HG03432 (cell line): Measurements from ENCODE around the gene ZC3H10.
"Not testable (repeated sequence)": the region's sequence is repeated elsewhere in the genome, so short reads cannot be mapped to it uniquely, and the experiment has no call there.

Source experiments
- ATAC-seq: cut with Tn5 transposase; IDR thresholded peaks from one replicate; pipeline ENCODE4 v1.9.1; 2021; ENCODE audit warnings: mild to moderate bottlenecking, moderate library complexity; ENCODE audit not compliant: unreplicated experiment

ZC3H10 gene

DNA sequence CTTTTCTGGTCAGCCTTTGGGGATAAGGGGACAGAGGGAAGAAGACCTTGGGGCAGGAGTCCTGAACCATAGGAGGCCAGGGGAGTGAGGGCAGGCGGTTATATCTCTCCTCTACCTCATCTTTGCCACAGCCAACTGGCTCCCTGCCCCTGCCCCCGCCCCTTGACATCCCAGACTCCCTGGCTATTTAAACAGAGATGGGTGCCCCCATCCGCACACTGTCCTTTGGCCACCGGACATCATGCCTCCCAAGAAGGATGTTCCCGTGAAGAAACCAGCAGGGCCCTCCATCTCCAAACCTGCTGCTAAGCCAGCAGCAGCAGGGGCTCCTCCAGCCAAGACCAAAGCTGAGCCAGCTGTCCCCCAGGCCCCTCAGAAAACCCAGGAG lies 35.6 kb downstream of the ZC3H10 start:
- no peak for ATAC-seq

DNA sequence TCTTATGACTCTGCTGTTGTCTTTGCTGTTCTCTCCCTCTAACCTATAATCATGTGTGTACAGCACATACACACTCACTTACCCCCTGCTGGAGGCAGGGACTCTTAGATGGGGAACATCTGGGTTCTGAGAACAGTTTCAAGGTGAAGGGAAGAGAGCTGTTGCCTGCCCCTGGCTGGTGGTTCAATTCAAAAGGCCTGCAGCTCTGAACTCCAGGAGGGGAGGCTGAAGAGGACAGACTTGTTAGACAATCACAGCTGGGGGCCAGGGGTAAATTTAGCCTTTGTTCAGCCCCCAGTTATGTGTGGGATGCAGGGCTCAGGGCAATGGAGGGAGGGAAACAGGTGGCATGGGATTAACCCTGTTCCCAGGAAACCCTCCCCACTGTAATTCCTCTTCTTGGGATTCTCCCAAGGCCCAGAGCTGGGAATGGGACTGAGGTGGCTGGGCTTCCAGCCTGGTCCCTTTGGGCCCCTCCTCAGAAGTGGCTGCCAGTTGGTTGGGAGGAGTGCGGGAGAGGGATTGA lies 36.2 kb downstream of the ZC3H10 start:
- ATAC-seq, result no peak

DNA sequence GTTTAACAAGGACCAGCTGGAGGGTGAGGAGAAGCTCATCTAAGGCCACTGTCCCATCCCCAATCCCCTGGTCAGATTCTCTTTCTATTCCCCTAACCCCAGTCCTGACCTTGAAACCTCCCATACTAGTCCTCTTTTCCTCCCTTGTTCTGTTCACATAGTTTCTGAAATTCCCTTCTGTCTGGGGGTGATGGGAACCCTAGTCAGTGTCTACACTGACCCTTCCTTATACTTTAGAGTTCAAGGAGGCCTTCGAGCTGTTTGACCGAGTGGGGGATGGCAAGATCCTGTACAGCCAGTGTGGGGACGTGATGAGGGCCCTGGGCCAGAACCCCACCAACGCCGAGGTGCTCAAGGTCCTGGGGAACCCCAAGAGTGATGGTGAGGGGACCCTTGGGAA lies 36.8 kb downstream of the ZC3H10 start:
- ATAC-seq, result no peak

DNA sequence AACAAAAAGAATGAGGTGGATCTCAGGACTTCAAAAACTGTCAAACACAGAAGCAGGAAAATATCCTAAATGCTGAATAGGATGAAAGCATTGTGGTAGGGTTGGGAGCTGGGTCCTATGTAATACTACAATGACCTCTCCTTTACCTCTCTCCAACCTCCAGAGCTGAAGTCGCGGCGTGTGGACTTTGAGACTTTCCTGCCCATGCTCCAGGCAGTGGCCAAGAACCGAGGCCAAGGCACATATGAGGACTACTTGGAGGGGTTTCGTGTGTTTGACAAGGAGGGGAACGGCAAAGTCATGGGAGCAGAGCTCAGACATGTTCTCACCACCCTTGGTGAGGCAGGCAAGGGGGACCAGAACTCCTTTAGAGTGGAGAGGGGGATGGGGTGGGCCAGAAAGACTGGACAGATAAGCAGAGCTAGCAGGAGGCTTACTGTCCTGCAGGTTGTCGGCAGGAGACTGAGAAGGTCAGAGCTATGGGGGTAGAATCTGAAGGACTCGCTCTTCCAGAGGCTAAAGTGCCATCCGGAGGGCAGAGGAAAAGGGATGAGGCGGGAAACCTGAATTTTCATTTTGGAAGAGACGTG lies 37.3 kb downstream of the ZC3H10 start:
- no peak for ATAC-seq

DNA sequence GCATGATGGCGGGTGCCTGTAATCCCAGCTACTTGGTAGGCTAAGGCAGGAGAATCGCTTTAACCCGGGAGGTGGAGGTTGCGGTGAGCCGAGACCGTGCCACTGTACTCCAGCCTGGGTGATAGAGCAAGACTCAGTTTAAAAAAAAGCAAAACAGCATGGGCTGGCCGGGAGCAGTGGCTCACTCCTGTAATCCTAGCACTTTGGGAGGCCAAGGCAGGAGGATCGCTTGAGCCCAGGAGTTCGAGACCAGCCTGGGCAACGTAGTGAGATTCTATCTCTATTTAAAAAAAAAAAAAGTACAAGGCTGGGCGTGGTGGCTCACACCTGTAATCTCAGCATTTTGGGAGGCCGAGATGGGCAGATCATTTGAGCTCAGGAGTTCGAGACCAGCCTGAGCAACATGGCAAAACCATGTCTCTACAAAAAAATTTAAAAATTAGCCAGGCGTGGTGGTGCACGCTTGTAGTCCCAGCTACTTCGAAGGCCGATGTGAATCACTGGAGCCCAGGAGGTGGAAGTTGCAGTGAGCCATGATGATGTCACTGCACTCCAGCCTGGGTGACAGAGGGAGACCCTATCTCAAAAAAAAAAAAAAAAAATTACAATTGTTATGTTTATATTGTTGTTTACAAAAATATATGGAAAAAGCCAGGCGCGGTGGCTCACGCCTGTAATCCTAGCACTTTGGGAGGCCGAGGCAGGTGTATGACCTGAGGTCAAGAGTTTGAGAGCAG lies 38.6 kb downstream of the ZC3H10 start:
- ATAC-seq, result not testable (repeated sequence)

DNA sequence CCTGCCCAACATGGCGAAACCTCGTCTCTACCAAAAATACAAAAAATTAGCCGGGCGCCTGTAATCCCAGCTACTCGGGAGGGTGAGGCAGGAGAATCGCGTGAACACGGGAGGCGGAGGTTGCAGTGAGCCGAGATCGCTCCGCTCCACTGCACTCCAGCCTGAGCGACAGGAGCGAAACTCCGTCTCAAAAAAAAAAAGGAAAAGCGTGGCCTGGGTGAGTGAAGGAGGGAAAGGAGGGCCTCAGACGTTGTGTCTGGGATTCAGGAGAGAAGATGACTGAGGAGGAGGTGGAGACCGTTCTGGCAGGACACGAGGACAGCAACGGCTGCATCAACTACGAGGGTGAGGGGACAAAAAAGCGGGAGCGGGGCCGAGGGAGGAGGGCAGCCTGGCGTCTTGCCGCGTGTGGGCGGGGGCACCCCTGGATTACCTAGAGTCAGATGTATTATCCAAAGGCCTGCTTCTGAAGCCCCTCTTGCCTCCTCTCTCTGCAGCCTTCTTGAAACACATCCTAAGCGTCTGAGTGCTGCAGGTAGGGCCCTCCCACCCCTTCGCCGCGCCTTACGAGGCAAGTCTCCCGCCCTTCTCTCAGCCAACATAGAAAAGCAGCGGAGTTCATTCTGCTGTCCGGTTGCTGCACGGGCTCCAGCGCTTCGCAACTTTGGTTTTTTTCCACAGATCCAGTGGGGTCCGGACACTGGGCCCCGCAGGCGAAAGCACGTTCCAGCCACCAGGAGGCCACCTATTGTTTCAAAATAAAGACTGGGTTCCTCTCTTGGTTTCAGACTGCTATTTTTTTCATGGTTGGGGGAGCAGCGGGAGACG lies 39.3 kb downstream of the ZC3H10 start:
- ATAC-seq, result peak; percentile 32

DNA sequence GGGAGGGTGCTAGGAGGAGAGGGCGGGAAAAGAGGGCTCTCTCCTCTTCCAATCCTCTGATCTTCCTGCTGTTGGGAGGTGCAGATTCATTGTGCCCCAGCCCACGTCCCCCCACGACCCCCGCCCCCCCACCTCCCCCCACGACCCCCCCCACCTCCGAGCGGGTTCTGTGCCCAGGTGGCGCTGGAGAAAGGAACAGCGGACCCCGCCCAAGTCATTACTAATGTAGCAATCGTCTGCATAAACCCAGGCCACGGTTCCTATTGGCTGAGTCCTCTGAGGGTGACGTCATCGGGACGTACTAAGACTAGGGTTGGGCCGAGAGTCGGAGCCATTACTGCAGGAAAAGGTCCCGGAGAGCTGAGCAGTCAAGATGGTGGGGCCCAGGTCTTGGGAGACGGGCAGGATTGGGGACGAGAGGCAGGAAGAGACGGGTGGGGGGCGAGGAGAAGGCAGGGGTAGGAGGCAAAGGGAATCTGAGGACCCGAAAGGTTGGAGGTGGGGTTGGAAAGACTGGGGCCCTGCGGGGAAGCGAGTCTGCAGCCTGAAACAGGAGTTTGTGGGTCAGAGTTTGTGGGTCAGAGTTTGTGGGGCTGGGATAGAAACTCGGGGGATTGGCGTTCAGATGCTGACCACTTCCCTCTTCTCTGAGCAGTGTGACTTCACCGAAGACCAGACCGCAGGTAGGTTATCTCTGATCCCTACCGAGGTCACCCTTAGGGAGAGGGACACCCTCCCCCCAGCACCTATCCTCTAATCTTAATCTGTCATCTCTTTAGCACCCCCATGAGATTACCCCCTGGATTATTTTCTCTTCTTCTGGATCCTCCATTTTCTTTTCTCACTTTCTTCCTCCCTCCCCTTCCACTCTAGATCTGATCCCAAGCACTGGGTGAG lies 40.2 kb downstream of the ZC3H10 start, which contains the start of gene MYL6:
Gene MYL6 (plus strand): TSS at position 331 of the 897 bp plus-strand sequence. CDS start 43 bp downstream, at position 374.
- peak; percentile 81 for ATAC-seq

DNA sequence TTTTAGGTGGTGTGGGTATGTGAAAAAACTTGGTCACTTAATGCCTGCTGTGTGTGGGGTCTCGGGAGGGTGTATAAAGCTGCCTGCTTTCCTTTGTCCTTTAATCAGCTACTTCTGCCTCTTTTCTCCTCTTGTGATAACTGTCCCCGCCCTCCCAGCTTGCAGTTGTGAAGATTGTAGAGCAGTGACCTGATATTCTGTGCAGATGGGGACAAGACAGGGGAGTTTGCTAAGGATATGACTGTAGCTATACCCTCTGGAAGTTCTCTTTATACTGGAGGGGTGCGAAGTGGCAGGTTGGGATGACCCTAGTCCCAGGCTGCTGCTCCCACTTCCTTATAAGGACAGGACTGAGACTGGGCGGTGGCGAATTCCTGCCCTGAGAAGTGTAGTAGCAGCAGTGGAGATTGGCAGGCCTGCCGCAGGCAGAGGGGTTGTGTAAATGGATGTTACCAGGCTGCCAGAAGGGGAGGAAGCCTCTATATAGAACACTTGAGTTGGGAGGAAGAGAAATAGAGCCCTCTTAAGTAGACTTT lies 40.9 kb downstream of the ZC3H10 start:
- no peak for ATAC-seq

DNA sequence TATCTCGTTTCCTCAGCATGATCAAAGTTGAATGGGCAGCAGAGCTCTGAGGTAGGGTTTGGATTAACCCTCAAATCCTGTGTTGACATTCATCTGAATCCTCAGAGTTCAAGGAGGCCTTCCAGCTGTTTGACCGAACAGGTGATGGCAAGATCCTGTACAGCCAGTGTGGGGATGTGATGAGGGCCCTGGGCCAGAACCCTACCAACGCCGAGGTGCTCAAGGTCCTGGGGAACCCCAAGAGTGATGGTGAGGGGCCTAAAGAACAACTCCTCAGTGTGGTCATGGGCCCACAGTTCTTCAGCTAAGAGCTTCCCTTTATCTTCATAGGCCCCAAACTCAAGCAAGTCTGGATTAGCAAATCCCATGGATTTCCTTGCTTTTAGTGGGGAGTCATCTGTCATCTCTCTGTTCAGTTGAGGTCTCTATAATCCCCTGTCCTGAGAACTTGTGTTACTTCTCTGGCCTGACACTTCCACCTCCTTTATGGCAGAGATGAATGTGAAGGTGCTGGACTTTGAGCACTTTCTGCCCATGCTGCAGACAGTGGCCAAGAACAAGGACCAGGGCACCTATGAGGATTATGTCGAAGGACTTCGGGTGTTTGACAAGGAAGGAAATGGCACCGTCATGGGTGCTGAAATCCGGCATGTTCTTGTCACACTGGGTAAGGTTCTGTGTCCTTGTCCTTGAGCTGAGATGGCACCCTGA lies 41.6 kb downstream of the ZC3H10 start:
- no peak for ATAC-seq

DNA sequence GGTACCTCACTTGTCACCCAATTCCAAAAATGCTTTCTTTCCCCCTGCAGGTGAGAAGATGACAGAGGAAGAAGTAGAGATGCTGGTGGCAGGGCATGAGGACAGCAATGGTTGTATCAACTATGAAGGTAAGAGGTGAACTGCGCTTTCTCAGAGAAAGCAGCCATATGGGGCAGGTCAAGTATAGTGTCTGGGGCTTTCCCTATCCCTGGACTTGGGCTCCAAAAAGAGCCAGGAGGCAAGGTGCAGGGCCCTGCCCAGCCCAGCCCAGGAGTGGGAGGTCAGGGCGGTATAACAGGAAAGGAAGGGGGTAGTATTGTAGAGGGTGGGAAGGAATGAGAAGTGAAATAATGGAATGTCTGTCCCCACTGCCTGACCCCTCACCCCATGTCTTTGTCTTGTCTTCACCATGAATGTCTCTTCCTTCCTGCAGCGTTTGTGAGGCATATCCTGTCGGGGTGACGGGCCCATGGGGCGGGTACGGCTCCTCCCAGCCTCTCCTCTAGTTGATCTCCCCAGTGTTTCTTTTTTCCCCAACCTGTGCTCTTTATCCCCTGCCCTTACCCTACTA lies 42.2 kb downstream of the ZC3H10 start:
- no peak for ATAC-seq

DNA sequence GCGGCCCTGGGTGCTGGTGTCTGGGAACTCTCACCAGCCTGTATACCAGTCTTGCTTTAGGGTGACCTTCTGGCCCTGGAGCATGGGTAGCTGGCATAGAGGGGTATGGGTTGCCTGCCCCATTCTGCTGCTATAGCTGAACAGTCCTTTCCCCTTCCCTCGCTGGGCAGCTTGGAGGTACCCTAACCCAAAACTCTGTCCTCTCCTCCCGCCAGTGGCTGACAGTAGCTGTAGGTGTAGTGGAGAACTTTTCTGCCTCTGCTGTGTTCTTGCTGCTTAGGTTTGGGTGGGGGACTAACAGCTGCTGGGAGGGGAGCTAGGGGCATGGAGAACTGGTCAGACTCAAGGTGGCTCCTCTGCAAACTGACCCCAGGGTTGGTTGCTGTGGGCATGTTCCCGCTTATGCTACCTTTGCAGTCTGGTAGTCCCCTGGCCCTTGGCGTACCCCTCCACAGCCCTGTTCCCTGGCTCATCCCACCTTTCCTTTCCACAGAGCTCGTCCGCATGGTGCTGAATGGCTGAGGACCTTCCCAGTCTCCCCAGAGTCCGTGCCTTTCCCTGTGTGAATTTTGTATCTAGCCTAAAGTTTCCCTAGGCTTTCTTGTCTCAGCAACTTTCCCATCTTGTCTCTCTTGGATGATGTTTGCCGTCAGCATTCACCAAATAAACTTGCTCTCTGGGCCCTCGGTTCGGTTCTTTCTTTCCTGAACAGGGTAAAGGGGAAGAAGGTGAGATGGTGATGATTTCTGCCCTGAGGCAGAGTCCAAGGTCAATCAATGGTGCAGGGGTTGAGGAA lies 43.0 kb downstream of the ZC3H10 start:
- no peak for ATAC-seq

DNA sequence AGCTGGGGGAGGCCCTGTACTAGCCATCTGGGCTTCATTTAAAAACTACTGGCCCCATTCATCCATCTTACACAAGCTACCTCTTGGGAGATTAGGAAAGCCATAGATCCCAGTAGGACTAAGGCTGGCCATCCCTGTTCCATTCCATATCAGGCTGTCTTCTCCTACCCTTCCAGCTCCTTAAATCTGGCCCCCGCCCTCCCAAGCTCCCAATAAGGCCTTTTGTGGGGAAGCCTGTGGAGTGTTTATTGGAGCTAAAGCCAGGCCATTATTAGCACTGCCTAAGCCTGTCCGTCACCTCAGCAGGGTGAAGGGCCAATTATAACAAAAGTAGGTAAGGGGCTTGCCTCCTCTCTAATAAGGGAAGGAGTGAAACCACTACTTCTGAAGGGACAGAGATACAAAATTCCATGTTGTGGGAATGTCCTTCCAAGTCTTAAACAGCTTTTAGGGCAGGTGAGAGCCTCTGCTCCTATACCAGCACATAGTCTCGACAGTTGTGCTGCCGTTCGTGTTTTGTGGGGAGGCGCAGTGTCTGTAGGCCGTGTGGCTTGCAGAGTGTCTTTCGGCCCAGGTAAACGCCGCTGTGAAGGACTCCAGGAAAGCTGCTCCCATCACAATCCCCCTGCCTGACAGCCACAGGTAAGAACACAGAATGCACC lies 43.8 kb downstream of the ZC3H10 start:
- no peak for ATAC-seq

DNA sequence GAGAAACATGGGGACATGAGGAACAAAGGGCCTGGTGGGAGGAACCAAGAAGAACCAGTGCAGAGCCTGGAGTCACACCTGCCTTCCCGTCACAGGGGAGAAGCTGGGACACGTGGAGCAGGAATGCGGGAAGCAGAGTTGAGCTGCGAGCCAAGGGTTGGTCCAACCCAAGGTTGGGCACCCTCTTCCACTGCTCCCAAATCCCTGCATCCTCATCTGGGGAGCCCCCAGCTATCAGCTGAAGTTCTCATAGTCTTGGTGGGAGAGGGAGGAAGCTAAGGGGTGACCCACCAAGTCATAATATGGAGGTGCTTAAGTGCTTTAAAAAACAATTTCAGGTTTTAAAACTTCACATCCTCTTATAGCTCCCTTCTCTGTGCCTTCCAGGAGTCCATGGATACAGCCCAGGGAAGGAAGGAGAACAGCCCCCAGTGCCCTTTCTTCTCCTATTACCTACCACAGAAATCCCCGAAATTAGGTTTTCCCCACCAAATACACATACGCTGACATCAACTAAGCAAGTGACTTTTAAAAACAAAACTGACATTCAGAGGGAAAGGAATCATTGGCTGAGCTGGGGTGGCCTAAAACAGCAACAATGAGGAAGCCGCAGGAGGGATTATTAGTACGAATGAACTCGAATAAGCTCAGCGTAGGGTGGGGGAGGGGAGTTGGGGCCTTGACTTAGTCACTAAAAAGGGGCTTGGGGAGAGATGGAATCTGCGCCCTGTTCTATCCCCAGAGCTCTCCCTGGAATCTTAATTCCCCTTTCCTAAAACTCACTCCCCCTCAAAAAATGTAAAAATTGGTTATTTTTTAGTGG lies 44.6 kb downstream of the ZC3H10 start:
- ATAC-seq, result no peak

DNA sequence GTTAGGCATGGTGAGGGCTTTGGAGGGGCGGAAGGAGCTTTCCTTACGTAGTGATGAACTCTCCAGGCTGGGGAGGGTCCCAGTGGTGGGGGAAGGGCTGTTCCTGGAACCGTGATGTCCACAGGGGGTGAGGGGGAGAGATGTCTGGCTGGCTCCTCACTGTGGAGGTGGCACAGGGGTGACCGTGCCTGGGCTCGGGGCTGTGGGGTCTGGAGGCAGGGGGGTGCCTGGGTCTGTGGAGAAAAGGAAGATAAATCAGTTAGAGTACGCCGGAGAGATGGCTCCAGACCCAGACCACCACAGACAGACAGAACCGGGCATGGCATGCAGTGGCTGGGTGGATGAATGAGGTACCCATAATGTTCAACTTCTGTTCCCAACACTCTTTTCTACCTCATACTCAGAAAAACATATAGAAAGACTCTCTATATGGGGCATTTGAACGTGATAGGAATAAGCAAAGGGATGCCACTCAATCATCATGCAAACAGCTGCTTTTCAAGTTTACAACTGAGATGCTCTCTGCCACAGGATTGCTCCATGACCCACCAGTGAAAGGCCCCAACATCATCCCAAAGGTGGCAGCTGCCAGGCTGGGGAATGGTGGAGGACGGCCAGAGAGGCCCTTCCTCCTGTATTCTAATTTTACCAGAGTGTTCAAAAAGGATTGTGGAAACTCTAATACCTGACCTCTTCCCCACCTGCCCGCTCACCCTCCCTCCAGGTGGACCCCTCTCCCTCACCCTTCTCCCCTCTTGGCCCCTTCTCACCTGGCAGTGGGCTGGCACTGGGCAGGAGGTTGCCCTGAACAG lies 45.7 kb downstream of the ZC3H10 start:
- no peak for ATAC-seq

DNA sequence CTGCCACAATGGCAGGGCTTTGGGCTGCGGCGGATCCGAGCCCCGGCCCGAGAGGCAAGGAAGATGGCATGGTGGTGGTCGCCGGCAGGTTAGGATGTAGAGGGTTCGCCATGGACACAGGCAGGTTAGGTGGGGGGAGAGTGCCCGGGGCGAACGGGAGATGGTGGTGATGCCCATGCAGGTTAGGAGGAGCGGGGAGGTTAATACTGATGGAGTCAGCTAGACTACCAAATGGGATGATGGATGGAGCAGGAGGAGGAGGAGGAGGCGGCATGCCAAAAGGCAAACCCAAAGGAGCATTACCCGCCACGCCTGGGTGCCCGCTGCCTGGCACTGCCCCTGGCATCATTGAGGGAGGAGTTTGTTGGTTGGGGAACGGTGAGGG lies 46.3 kb downstream of the ZC3H10 start:
- ATAC-seq, result no peak

DNA sequence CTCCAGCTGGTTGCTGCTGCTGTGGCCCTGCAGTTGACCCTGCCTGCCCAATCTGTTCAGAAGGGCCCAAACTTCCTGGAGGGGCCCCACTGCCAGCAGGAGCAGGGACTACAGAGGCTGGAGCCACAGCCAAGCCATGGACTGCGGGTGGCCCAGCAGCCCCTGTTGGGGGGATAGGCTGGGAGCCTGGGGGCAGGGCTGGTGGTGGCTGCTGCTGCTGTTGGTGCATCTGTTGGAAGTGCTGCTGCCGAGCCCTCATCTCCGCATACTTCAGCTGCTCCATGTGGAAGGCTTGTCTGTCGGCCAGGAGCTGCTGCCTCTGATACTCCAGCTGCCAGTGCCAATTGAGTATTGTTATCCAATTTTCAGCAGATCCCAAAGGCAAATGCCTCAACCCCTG lies 47.3 kb downstream of the ZC3H10 start:
- ATAC-seq, result no peak
